Small intestine (tissue), 7 donors: ENCODE measurements around the gene CCDC178. TPM values are rescaled to one million over a fixed set of nuclear protein-coding genes. Genes with fewer than 3 reads are reported as not detected.

ENCODE experiments used
- DNase-seq, 2 donors: peaks; one replicate each; pipeline versions ENCODE4 v3.0.0 to v3.0.0-alpha.2; 2013
- FAIRE-seq: peaks from 2 replicates; lab custom pipeline; 2012; peaks lifted over from hg19 to GRCh38; lab: Jason Lieb, UNC
- H3K27ac ChIP-seq, 3 donors: one replicate each; pipeline ENCODE4 v1.5.1; 2013; ENCODE audit warnings: low read length in 2 of 3, mild to moderate bottlenecking in 2 of 3, control low read depth in 1 of 3, inconsistent platforms in 1 of 3, low read depth in 1 of 3, moderate library complexity in 1 of 3
- H3K27me3 ChIP-seq, 3 donors: one replicate each; pipeline ENCODE4 v1.6.1; 2013; ENCODE audit warnings: low read length in 3 of 3, inconsistent platforms in 1 of 3; ENCODE audit not compliant: control insufficient read depth in 3 of 3, insufficient read depth in 3 of 3
- H3K36me3 ChIP-seq, 3 donors: one replicate each; pipeline ENCODE4 v1.6.1; 2013; ENCODE audit warnings: low read length in 3 of 3, inconsistent platforms in 1 of 3, low read depth in 1 of 3, mild to moderate bottlenecking in 1 of 3, moderate library complexity in 1 of 3; ENCODE audit not compliant: control insufficient read depth in 3 of 3, insufficient read depth in 2 of 3
- H3K4me1 ChIP-seq, 3 donors: one replicate each; pipeline ENCODE4 v1.6.1; 2013; ENCODE audit warnings: low read length in 2 of 3, inconsistent platforms in 1 of 3, low read depth in 1 of 3, mild to moderate bottlenecking in 1 of 3, moderate library complexity in 1 of 3; ENCODE audit not compliant: control insufficient read depth in 3 of 3, insufficient read depth in 2 of 3
- H3K4me3 ChIP-seq, 3 donors: one replicate each; pipeline ENCODE4 v1.5.1; 2013; ENCODE audit warnings: low read length in 3 of 3, control low read depth in 1 of 3, inconsistent platforms in 1 of 3, low read depth in 1 of 3, mild to moderate bottlenecking in 1 of 3, moderate library complexity in 1 of 3
- H3K9me3 ChIP-seq, 2 donors: one replicate each; pipeline ENCODE4 v1.6.1; 2013; ENCODE audit warnings: low read depth in 1 of 2, low read length in 1 of 2; ENCODE audit not compliant: control insufficient read depth in 2 of 2, insufficient read depth in 1 of 2
- WGBS, 3 donors: extraction: QIAGEN DNeasy Blood & Tissue Kit; methylation state at CpG; one replicate each; pipeline ENCODE4 v1.1.7; 2013; 5-methylcytosine and 5-hydroxymethylcytosine counted together
- polyA plus RNA-seq, 4 donors: library from polyadenylated mRNA; stranded (reverse) in 3 of 4; unstranded in 1 of 4; fragments of 200-250 nt in 3 of 4; fragments of 120-200 nt in 1 of 4; gene quantifications; one replicate each; pipeline versions ENCODE4 v1.2.1 to v1.2.3, GENCODE V29; 2013
- donor health status: healthy with polysubstance abuse.
- donor health status: control.
- donor health status: control.
- donor health status: Bipolar disorder and iron deficiency.
- donor health status: healthy.

Gene CCDC178
- polyA plus RNA-seq, 4 donors, result 0.45 to 0.52 TPM; not detected in 2

- no peak for DNase-seq
- Histone ChIP-seq H3K4me1 (no peaks in the 10 kb centered on the region), H3K27me3 (no peaks in the 10 kb centered on the region), H3K36me3 (no peaks in the 10 kb centered on the region), H3K4me3 (no peak overlapping the region), H3K9me3 (no peaks in the 10 kb centered on the region), H3K27ac (no peak overlapping the region)
- no peak for FAIRE-seq
Observed at GRCh38 chr18:33459612-33460011, 19.1 kb upstream of the CCDC178 start.

GRCh38 chr18:33446604-33447003 is 6.1 kb upstream of the CCDC178 start:
- WGBS, 3 donors, result 33 to 60% (median 47%) methylated on average over 1 of the region's 1 CpG
- Histone ChIP-seq H3K4me1 (no peaks in the 10 kb centered on the region), H3K9me3 (no peaks in the 10 kb centered on the region), H3K27ac (no peak overlapping the region), H3K36me3 (no peaks in the 10 kb centered on the region), H3K4me3 (no peak overlapping the region), H3K27me3 (no peaks in the 10 kb centered on the region)
- DNase-seq, result no peak
- FAIRE-seq, result no peak

GRCh38 chr18:33444709-33445108 is 4.2 kb upstream of the CCDC178 start:
- WGBS, 3 donors, result 38 to 70% (median 54%) methylated on average over 2 of the region's 2 CpGs
- FAIRE-seq (no peak), DNase-seq (no peak)
- Histone ChIP-seq H3K4me1 (peaks cover 0 to 1% (median 0%) of the 10 kb centered on the region in 3 donors), H3K27me3 (peaks cover 0 to 5% (median 0%) of the 10 kb centered on the region in 3 donors), H3K4me3 (no peak overlapping the region), H3K9me3 (no peaks in the 10 kb centered on the region), H3K36me3 (no peaks in the 10 kb centered on the region), H3K27ac (no peak overlapping the region)

DNA sequence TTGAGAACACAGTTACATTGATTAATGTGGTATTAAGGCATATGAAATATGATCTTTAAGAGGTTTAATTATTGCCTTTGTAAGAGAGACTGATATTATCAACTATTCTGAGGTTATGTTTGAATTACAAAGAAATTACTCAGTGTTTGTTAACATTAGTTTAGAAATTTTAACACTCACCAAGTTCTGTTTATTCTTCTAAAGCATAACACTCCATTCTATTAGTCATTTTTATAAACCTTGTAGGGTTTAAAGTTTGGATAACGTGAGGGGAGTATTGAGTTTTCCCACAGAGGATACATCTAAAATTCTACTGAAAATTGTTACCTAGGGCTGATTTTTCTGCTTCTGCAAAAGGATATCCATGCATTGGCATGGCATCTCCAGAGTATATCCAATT is 7.7 kb downstream of the CCDC178 start:
- FAIRE-seq, result no peak

GRCh38 chr18:33427549-33427948 is 13.0 kb downstream of the CCDC178 start:
- DNase-seq (no peak), FAIRE-seq (no peak)
- H3K4me1 ChIP-seq, result no peaks in the 10 kb centered on the region
- no peak overlapping the region for H3K27ac ChIP-seq
- no peaks in the 10 kb centered on the region for H3K36me3 ChIP-seq
- no peaks in the 10 kb centered on the region for H3K9me3 ChIP-seq
- 61 to 77% (median 71%) methylated on average over 2 of the region's 2 CpGs for WGBS, 3 donors
- no peaks in the 10 kb centered on the region for H3K27me3 ChIP-seq
- H3K4me3 ChIP-seq, result no peak overlapping the region

More for the DNA sequence above, 7.7 kb downstream of the CCDC178 start:
- WGBS, 3 donors, result 56 to 71% (median 69%) methylated on average over 1 of the region's 1 CpG
- no peak for DNase-seq
- Histone ChIP-seq H3K9me3 (no peaks in the 10 kb centered on the region), H3K4me1 (no peaks in the 10 kb centered on the region), H3K36me3 (no peaks in the 10 kb centered on the region), H3K27ac (no peak overlapping the region), H3K27me3 (no peaks in the 10 kb centered on the region), H3K4me3 (no peak overlapping the region)

- H3K27me3 ChIP-seq, result no peaks in the 10 kb centered on the region
- 73 to 77% (median 76%) methylated on average over 14 of the region's 14 CpGs for WGBS, 3 donors
- H3K9me3 ChIP-seq, result no peaks in the 10 kb centered on the region
- H3K4me1 ChIP-seq, result no peaks in the 10 kb centered on the region
- no peak overlapping the region for H3K4me3 ChIP-seq
- FAIRE-seq (no peak), DNase-seq (no peak)
- H3K27ac ChIP-seq, result no peak overlapping the region
- no peaks in the 10 kb centered on the region for H3K36me3 ChIP-seq
Observed at GRCh38 chr18:33424266-33424946, 16.1 kb downstream of the CCDC178 start.

DNA sequence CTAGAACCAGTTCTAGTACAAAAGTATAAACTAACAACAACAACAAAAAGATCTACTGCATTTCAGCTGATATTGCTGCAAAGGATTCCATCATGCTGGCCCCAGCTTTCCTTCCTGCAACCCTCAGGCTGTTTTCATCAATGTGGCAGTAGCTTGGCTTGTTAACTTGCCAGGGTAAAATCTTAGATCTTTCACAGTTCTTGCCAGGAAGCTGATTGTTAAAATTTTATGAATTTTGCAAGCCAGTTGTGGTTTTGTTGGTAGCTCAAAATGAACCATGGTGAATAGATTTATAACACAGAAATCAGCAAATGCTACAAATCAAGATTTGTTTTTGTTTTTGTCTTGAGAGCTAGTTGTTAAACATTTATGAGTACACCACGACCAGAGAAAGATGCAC is 19.3 kb downstream of the CCDC178 start:
- Histone ChIP-seq H3K36me3 (no peaks in the 10 kb centered on the region), H3K9me3 (no peaks in the 10 kb centered on the region), H3K27ac (no peak overlapping the region), H3K4me3 (no peak overlapping the region), H3K27me3 (no peaks in the 10 kb centered on the region), H3K4me1 (no peaks in the 10 kb centered on the region)
- no peak for FAIRE-seq
- DNase-seq, result no peak
- WGBS, 3 donors, result 20 to 32% (median 23%) methylated on average over 1 of the region's 1 CpG

DNA sequence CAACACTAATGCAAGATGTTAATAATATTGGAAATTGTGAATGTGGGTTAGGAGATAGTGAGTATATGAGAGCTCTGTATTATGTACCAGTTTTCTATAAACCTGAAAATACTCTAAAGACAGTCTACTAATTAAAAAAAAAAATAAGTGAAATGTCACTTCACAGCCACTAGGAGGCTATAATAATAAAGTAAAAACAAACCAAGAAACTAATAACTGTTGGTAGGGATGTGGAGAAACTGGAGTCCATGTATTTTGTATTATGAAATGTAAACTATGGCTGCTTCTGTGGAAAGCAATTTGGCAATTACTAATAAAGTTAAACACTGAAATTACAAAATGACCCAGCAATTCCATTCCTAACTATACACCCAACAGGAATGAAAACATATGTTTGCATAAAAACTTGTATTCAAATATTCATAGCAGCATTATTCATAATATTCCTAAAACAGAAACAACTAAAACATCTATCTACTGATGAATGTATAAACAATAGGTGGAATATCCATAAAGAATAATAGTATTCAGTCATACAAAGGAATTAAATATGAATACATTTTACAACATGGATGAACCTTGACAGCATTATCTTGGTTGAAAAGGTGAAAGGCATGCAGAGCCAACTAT is 36.2 kb downstream of the CCDC178 start:
- Histone ChIP-seq H3K36me3 (no peaks in the 10 kb centered on the region), H3K27ac (no peak overlapping the region), H3K27me3 (no peaks in the 10 kb centered on the region), H3K4me3 (no peak overlapping the region), H3K9me3 (no peaks in the 10 kb centered on the region), H3K4me1 (peaks cover 0 to 2% (median 0%) of the 10 kb centered on the region in 3 donors)
- DNase-seq (no peak), FAIRE-seq (no peak)
